Esophagus squamous epithelium (tissue), 4 donors: Measurements from ENCODE around the gene SPOCK1.

Source experiments
- CTCF ChIP-seq, 6 experiments: fragments of 450-650 bp in 4 of 6; fragments of 200-600 bp in 2 of 6; sonication (generic) in 2 of 6; IDR thresholded peaks; one replicate each; pipeline ENCODE4 v1.5.1; 2016 to 2019; ENCODE audit warnings: antibody characterized with exemption in 6 of 6, mild to moderate bottlenecking in 4 of 6, moderate library complexity in 4 of 6
- POLR2A ChIP-seq, 4 donors: fragments of 450-650 bp; IDR thresholded peaks; one replicate each; pipeline ENCODE4 v1.6.1; 2017; ENCODE audit warnings: antibody characterized with exemption in 4 of 4, mild to moderate bottlenecking in 4 of 4, moderate library complexity in 3 of 4

GRCh38 chr5:136957428-136957827 lies 541.7 kb downstream of the SPOCK1 start:
- TF ChIP-seq CTCF (IDR thresholded peaks at IDR 0.05) (no peak), POLR2A (IDR thresholded peaks at IDR 0.05) (no peak)
